IPS-NIHi7 (cell line): Measurements from ENCODE around the gene FOXJ1.
"Not testable (repeated sequence)": the region's sequence is repeated elsewhere in the genome, so short reads cannot be mapped to it uniquely, and the experiment has no call there.

Experiments
- DNase-seq: peaks from one replicate; pipeline ENCODE4 v3.0.0; 2012; ENCODE audit warnings: mixed read lengths; ENCODE audit errors: extremely low spot score

FOXJ1 gene

GRCh38 chr17:76141212-76142038, at the start of gene FOXJ1:
Gene FOXJ1 (minus strand): TSS chr17:76141245. CDS start chr17:76140395, 850 bp downstream.
- peak; percentile 97 for DNase-seq

- no peak for DNase-seq
These were observed 48.7 kb upstream of the FOXJ1 start for GRCh38 chr17:76189741-76190140.

- no peak for DNase-seq
These were observed 48.2 kb upstream of the FOXJ1 start for GRCh38 chr17:76189247-76189646.

- DNase-seq, result no peak
These were observed 47.4 kb upstream of the FOXJ1 start for GRCh38 chr17:76188213-76189016.

GRCh38 chr17:76186774-76187173, 45.7 kb upstream of the FOXJ1 start:
- not testable (repeated sequence) for DNase-seq

GRCh38 chr17:76184290-76184689, 43.2 kb upstream of the FOXJ1 start:
- DNase-seq, result no peak

- peak; percentile 93 for DNase-seq
These were observed 41.1 kb upstream of the FOXJ1 start for GRCh38 chr17:76182016-76182764.

- no peak for DNase-seq
These were observed 38.7 kb upstream of the FOXJ1 start for GRCh38 chr17:76179496-76180467.

- no peak for DNase-seq
These were observed 37.1 kb upstream of the FOXJ1 start for GRCh38 chr17:76178124-76178523.

GRCh38 chr17:76176701-76177574, 35.9 kb upstream of the FOXJ1 start:
- DNase-seq, result no peak

GRCh38 chr17:76174037-76174436, 33.0 kb upstream of the FOXJ1 start:
- DNase-seq, result no peak

- DNase-seq, result no peak
These were observed 32.4 kb upstream of the FOXJ1 start for GRCh38 chr17:76173474-76173873.

- DNase-seq, result no peak
These were observed 30.7 kb upstream of the FOXJ1 start for GRCh38 chr17:76171706-76172105.

- no peak for DNase-seq
These were observed 29.1 kb upstream of the FOXJ1 start for GRCh38 chr17:76170114-76170513.

- DNase-seq, result no peak
These were observed 25.9 kb upstream of the FOXJ1 start for GRCh38 chr17:76166906-76167305.

- DNase-seq, result no peak
These were observed 25.1 kb upstream of the FOXJ1 start for GRCh38 chr17:76166168-76166567.

- no peak for DNase-seq
These were observed 23.3 kb upstream of the FOXJ1 start for GRCh38 chr17:76164331-76164730.

- no peak for DNase-seq
These were observed 22.9 kb upstream of the FOXJ1 start for GRCh38 chr17:76163919-76164318.

GRCh38 chr17:76161619-76162266, 20.7 kb upstream of the FOXJ1 start:
- DNase-seq, result no peak
